Activated CD4-positive, alpha-beta T cell treated with anti-CD3 and anti-CD28 coated beads, Interleukin-10, Interleukin-2, amounts not matched to agents 100 ng/mL and 50 ng/mL, durations not matched to agents 16 hours and 8 hours (primary cell): Measurements from ENCODE around the gene FAM241B.

Source experiments
- DNase-seq: peaks from one replicate; pipeline ENCODE4 v3.0.0-alpha.2; 2020

FAM241B gene, protein sequence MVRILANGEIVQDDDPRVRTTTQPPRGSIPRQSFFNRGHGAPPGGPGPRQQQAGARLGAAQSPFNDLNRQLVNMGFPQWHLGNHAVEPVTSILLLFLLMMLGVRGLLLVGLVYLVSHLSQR

DNA sequence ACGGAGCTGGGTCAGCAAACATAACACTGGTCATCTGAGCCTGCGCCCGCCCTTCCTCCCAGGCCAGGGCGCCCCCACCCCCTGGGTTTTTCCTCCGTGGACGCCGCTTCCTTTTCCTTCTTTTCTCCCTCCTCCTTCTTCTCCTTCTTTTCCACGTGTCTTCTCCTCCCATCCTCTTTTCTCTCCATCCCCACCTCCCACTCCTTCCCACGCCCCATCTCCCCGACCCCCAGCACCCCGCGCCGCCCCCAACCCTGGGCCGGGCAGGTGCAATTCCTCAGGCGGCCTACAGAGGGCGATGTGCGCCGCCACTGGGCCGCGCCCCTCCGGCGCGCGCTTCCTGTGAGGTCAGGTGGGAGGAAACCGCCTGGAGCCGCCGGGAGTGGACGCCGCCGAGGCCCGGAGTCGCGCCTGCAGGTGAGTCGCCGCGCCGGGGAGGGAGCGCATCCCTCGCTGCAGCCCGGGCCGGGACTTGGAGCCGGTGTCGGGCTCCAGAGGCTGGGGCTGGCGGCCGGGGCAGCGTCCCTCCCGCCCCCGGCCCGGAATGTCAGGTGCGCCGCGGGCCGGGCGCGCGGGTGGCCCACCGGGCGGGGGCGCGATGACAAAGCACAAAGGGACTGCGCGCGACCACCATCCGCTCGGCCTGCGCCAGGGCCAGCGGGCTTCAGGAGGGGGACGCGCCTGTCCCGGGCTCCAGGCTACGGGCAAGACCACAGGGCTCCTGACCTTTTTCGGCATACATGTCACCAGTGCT, at the start of gene FAM241B:
TSS of gene FAM241B (plus strand) at position 351 of the 754 bp plus-strand sequence. CDS start 1,497 bp downstream, outside the sequence.
- peak; percentile 80 for DNase-seq

DNA sequence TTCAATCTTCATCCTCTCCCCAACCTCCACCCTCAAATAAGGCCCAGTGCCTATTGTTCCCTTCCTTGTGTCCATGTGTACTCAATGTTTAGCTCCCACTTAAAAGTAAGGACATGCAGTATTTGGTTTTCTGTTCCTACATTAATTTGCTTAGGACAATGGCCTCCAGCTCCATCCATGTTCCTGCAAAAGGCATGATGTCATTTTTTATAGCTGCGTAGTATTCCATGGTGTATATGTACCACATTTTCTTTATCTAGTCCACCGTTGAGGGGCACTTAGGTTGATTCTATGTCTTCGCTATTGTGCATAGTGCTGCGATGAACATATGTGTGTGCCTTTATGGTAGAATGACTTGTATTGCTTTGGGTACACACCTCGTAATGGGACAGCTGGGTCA, 49.6 kb upstream of the FAM241B start:
- DNase-seq: no peak

DNA sequence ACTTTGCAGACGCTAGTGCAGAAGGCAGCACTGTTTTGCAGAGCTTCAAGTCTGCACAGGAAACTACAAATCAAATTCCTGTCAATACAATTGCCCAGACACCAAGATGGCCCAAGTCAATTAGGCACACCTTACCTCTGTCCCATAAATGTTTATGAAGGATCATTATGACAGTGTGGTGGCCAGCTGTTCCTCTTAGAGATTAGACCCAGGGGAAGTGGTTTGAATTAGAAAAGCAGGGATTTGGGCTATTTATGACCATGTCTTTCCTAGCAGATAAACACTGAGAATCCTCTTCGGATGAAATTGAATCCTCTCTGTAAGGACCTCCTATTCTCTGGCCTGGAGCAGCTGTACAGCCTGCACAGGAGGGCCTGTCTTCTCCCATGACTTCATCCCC, 46.9 kb upstream of the FAM241B start:
- no peak for DNase-seq

DNA sequence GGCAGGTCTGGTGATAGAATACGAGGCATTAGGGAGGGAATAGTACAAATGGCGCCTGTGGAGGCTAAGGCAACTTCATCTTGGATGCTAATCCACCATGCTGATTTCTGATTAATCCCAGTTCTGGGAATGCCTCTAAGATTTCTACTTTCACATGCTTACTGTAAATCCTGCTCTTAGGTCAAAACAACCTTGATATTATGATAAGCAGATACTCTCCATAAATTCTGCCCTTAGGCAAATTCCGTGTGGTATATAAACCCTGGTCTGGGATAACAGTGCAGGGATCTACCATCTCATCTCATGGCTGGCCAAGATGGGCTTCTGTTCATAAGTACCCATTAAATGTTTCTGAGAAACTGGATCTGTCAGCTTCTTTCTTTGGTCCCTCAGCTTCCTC, 45.4 kb upstream of the FAM241B start:
- no peak for DNase-seq

DNA sequence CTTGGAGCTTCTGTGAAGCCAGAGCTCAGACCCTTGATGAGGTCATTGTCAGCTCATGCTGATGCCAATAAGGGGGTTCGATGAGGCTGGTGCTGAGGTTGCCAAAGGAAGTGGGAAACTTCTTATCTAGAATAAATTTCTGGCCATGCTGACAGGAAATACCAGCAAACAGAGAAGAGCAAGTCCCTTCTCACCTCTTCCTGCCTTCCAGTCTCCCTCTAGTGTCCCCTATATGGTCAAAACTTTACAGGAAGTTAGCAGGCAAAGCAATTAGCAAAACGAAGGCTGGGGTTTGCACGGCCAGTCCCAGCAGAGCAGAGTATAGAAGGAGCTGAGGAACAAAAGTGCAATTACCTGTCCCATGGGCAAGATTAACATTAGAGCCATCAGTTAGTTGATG, 41.7 kb upstream of the FAM241B start:
- no peak for DNase-seq

DNA sequence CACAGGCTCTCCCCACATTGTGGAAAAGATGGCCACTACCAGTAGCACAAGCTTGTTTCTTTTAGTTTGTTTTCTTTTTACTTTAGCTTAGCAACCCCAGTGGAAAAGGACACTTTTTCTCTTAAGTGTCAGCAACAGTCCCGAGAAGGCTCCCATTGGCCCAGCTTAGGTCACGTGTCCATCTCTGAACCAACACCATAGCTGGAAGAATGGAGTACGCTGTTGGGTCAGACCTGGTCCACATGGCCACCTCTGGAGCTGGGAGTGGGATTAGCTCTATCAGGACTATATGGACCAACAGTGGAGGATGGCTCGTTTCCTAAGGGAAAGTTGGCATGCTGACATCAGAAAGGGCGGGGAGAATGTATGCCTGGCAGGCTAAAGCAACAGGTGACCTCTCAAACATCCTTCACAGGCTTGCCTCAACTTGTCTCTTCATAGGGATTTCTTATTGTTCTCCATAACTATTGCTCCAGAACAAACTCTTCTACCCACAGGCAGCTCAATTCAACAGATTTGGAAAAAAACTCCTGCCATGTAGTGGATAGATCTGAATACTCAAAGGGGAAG, 29.2 kb upstream of the FAM241B start:
- DNase-seq: no peak

DNA sequence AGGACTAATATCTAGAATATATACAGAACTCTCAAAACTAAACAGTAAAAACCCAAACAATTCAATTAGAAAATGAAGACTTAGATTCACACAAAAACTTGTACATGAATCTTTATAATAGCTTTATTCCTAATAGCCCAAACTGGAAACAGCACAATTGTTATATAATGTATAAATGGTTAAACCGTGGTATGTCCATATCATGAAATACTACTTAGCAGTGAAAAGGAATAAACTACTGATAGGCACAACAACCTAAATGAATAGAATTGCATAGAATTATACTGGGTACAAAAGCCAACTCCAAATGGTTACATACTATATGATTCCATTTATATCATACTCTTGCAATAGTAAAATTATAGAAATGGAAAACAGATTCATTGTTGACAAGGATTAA, 21.0 kb upstream of the FAM241B start:
- DNase-seq: no peak

DNA sequence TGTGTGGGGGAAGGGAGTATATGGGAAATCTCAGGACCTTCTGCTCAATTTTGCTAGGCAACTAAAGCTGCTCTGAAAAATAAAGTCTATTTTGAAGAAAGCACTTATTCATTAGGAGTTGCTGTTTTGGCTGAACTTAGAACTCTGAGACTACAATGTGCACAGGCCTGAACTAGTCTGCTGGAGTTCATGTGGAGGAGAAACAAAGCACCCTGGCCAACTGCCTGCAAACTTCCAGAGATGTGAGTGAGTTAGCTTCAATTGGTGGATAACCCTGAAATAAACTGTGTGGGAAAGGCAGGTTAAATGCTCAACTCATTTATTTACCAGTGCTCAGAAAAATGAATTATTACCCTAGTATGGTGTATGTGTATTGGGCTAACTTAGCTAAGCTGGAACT, 17.3 kb upstream of the FAM241B start:
- DNase-seq: no peak

DNA sequence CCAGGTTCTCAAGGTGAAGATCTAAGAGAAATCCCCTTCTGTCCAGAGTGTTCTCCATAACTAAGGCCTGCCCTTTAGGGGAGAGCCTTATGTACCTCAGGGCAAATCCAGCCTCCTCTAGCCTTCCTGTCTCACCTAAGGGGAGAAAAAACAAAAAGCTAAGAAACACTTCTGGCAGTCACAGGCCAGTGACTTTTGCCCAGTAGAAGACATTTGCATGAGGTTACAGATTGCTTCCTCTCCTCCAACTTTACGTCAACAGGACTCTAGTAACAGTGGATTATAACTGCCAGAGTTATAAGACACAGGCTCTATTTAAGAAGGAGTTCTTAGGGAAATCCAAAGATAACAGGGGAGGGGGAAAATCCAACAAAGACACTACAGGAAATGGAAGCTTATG, 15.9 kb upstream of the FAM241B start:
- no peak for DNase-seq

DNA sequence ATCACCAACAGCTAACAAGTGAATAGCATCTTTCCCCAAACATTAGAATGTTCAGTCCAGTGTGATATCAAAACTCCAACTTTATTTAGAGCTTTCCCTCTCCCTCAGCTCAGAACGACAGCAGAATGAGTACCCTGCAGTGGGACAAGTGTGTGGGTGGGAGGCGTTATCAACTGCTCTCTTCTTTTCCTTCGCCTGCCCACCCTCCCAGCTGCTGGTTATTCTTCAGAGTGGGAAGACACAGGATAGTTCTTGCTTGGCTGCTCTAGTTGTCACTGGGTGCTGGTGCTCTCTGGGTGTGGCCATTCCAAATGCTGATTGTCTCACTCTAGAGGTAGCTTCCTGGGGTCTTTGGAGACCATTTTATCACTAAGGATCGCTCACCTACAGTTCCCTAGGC, 13.7 kb upstream of the FAM241B start:
- no peak for DNase-seq

DNA sequence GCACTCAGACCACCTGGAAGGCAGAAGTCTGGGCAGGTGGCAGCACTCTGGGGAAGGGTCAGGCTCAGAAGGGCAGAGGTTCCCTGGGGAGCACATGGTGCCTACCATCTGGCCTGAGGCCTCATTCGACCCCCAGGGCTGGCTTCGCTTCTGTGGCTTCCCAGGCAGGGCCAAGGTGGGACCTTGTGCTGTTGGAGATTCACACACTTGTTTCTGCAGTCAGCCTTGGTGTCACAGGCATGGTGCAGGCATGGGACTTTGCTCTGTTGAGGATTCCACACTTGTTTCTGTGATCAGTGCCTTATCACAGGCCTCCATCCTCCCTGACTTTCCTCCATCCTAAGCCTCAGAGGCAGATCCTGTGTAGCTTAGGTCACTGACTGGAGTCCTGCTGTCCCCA, 11.3 kb upstream of the FAM241B start:
- no peak for DNase-seq

DNA sequence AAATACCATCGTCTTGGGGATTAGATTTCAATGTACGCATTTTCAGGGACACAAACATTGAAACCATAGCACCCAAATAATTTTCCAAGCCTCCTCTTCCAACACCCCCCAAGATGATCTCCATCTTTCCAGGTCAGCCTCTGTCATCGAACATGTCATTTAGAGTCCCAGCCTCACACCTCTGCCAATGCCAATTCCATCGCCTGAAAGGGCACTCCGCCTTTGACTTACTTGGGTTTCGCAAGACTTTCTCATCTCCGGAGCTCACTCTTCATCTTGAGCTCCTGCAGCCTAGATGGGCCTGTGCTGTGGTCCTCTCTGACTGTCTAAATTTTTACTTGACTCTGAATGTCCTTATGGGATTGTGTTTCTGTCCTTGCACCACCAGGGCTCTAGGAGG, 10.4 kb upstream of the FAM241B start:
- no peak for DNase-seq

DNA sequence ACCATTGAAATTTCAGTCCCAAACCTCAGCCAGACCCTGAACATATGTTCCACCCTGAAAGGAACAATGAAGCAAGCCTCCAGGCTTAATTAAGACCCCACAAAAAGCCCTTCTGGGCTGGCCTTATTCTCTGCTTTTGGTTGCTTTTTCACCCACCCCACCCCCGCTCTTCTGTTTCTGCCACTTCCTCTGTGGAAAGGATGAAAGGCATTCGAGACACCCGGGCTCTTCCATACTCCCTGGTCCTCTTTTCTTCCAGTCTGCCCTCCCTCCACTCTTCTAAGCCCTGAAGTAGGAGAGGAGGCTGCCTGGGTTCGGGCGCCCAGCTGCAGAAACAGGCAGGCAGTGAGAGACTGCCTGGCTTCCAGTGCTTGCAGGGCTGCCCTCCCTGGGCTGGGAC, 9.4 kb upstream of the FAM241B start:
- no peak for DNase-seq

DNA sequence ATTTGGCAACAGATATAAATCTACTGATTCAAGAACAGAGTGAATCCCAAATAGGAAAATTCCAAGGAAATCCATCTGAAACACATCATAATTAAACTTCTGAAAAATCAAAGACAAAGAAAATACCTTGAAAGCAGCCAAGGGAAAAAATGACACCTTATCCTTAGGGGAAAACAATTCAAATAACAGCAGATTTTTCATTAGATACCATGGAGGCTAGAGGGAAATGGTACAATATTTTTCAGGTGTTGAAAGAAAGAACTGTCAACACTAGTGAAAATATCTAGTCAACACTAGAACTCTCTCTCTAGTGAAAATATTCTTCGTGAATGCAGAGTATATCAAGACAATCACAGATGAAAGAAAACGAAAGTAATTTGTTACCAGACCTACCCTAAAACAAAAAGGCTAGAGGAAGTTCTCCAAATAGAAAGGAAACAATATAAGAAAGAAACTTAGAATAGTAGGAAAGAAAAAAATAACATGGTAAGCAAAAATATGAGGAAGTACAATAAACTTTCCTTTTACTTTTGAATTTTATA, 5.7 kb upstream of the FAM241B start:
- DNase-seq: no peak

DNA sequence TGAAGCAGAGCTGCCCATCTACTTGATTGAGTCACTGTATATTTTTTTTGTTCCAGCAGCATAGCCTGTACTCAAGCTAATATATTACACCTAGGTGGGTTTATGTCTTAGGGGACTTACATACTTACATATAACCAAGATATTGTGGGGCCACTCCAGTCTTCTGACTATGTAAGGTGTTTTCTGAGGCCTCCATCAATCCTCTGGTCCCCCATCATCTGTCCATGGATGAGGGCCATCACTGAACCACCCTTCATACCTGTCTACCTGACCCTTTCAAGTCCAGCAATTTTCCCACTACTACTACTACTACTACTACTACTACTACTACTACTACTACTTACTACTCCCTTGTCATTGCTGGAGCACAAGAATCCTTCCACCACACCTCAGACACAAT, 3.2 kb upstream of the FAM241B start:
- DNase-seq: no peak

DNA sequence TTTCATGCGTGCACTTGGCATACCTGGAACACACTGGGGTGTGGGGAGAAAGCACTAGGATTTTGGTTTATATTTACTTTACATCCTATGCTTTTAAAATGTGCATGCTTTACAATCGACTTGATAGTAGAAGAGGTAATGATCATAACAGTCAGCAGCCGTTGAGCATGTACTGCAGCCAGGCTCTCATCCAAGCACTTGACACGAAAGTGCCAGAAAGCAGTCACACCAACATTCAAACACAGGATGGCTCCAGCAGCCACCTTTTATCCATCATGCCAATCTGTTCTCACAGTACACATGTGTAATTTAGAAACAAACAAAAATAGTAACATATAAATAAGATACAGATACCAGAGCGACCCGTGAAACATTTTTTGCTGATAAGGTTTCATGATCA, 1.2 kb upstream of the FAM241B start:
- no peak for DNase-seq

DNA sequence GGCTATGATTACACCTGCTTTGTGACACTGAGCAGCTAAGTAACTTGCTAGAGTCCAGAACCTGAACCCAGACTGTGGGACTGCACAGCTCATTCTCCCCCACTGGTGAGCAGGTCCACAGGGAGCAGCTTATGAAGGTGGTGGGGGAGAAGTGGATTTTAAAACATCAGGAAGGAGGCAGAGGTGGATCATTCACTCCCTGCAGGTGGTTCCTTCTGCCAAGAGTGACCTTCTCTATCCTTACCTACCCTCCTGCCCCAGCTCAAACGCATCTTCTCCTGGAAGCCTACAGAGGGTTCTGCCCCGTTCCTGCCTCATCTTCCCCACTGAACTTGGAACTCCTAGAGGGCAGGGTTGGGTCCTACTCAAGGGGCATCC, 539 bp upstream of the FAM241B start:
- no peak for DNase-seq

DNA sequence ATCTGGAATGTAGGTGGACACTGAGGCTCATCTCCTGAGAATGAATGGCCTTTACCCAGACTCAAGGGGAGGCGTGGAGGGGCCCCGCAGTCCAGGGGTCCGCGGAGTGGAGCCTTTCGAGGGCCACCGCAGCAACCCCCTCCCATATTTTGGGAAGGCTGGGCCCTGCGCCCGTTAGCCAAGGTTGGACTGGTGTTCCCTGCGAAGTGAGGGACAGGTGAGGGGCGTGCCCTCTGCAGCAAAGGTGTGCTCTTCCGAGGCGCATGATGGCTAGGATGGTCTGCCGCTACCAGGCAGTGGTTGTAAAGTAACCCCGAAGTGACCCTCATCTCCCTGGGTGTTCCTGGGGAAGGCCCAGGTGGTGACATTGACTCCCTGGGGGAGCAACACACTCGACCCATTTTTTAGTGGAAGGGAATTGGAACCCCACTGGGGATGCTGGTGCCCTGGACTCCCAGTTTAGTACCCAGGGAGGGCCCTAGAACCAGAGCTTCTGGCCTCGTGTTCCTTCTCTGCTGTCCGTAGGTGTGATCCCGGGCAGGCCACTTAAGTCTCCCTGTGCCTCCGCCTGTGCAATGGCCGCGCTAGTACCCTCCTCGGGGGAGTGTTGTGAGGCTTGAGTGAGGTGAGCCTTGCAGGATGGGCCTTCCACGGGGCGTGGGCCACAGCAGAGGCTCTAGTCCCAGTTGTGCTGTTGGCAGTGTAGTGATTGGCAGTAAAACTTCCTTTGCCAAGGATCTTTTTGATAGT, 779 bp downstream of the FAM241B start:
- DNase-seq: no peak

DNA sequence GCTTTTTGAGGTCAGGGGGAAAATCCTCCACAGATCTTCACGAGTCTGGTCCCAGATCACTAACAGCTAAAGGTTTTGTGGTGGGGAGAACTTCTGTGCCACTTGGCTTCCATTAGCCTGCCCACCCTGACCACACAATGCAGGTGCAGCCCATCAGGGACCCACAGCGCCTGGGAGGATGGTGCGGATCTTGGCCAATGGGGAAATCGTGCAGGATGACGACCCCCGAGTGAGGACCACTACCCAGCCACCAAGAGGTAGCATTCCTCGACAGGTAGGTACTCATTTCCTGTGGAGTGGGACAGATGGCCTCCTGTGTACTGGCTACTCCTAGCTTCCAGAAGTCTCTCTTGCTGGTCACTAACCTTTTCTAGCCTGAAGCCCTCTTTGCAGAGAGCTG, 1.5 kb downstream of the FAM241B start:
- DNase-seq: no peak

DNA sequence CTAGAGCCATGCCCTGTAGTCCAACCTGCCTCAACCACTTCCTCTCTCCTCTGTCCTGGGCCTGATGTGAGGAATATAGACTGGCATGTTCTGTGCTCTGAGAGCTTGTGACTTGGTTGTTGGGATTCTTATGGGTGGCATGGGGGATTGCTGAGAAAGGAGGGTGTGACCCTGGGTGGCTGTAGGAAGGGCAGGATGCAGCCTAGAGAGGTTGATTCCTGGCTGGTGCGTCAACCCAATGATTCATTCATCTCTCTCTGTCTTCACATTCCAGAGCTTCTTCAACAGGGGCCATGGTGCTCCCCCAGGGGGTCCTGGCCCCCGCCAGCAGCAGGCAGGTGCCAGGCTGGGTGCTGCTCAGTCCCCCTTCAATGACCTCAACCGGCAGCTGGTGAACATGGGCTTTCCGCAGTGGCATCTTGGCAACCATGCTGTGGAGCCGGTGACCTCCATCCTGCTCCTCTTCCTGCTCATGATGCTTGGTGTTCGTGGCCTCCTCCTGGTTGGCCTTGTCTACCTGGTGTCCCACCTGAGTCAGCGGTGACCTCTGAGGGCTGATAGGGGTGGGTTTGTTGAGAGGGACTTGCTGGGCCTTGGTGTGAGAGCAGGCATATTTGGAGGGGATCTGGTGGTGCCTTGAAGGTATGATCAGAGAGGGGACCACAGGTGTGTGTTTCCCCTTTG, 2.6 kb downstream of the FAM241B start:
- no peak for DNase-seq

DNA sequence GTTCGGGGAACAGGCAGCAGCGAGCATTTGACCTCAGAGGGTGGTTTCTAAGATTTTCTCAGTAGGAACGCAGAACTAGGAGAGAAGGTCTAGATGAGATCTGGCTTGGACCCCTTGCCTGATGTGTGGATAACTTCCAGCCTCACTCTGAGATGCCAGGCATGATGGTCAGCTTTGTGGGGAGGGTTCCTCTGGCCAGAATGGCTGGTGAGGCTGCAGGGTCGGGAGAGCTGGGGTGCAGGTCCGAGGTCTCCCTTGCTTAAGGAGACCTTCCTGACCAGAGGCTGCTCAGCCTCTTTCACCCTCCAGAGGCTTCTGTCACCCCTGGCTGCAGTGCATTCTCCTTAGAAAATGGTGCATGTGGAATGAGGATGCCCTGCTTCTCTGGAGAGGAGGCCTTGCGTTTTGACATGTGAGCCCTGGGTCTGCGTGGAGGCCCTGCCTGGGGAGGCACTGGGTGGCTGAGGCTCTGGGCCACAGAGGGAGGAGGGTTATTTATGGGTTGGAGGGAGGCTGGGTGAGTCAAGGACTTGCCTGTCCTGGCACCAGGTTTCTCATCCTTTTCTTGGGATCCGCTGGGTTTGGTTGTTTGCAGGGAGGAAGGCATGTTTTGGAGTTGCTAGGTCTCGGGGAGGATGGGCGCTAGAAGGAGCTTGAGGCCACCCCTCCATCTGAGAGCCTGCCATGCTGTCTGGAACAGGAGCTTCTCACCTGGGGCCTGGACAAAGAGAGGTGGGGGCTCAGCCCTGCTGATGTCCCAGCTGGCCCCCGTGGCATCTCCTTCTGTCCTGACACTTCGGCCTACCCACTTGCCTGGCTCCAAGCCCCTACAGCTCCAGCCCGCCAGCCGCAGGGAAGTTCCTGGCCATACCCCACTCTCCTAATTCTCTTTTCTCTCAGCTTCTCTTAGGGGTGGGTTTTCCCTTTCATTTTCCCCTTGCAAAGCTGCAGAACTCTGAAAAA, 3.9 kb downstream of the FAM241B start:
- DNase-seq: no peak
